NB4 (cell line): ENCODE measurements around the gene ARSB.
A peak's percentile ranks its signal among the peaks of the same experiment; 100 is the strongest.

Experiments
- CTCF ChIP-seq: IDR thresholded peaks from one replicate; pipeline ENCODE4 v1.5.1; 2012; ENCODE audit warnings: low read depth, low read length
- MYC ChIP-seq: IDR thresholded peaks from 2 replicates; pipeline ENCODE4 v1.6.1; 2011; ENCODE audit warnings: low read depth, low read length

GRCh38 chr5:79025054-79025472, 40.0 kb upstream of the ARSB start:
- TF ChIP-seq CTCF (peak; percentile 79), MYC (no peak)
